GM18951 (cell line): Measurements from ENCODE around the gene ADAMTS13.

Source experiments
- POLR2A ChIP-seq: IDR thresholded peaks from 4 replicates; pipeline ENCODE4 v1.6.1; 2011; ENCODE audit warnings: mild to moderate bottlenecking; ENCODE audit not compliant: insufficient read length, insufficient read depth; ENCODE audit errors: extremely low read depth
- in situ Hi-C: fragments of 300-500 bp; cut with MboI; formaldehyde crosslinking; loops from one replicate; pipeline ENCODE4 v1.12.0; 2022; ENCODE audit warnings: low sequenced_read_pairs, mixed read lengths, inconsistent platforms; ENCODE audit not compliant: unreplicated experiment

ADAMTS13 gene

GRCh38 chr9:133458643-133459312 is 36.6 kb downstream of the ADAMTS13 start:
- in situ Hi-C loops, result no loop called here
- no peak for TF ChIP-seq POLR2A

GRCh38 chr9:133459476-133460404 is 37.6 kb downstream of the ADAMTS13 start, which contains the start of gene CACFD1:
CACFD1 (plus strand) TSS chr9:133459978; CDS start chr9:133460067, 89 bp downstream.
- TF ChIP-seq POLR2A, result peak; percentile 75
- in situ Hi-C loops, result no loop called here

- in situ Hi-C loops, result no loop called here
- TF ChIP-seq POLR2A, result peak; percentile 13
Measured at GRCh38 chr9:133460405-133461175, 38.4 kb downstream of the ADAMTS13 start.

GRCh38 chr9:133461975-133462374 is 39.8 kb downstream of the ADAMTS13 start:
- no peak for TF ChIP-seq POLR2A
- in situ Hi-C loops, result no loop called here

GRCh38 chr9:133463234-133463863 is 41.2 kb downstream of the ADAMTS13 start:
- in situ Hi-C loops, result no loop called here
- no peak for TF ChIP-seq POLR2A

- in situ Hi-C loops, result no loop called here
Measured at GRCh38 chr9:133463864-133464615, 41.9 kb downstream of the ADAMTS13 start.

GRCh38 chr9:133464638-133465037 is 42.5 kb downstream of the ADAMTS13 start:
- in situ Hi-C loops, result no loop called here
- TF ChIP-seq POLR2A, result no peak

More at GRCh38 chr9:133463864-133464615, 41.9 kb downstream of the ADAMTS13 start:
- no peak for TF ChIP-seq POLR2A

GRCh38 chr9:133465984-133466383 is 43.8 kb downstream of the ADAMTS13 start:
- in situ Hi-C loops, result no loop called here
- no peak for TF ChIP-seq POLR2A

- in situ Hi-C loops, result no loop called here
- TF ChIP-seq POLR2A, result no peak
Measured at GRCh38 chr9:133467101-133467500, 44.9 kb downstream of the ADAMTS13 start.

- no peak for TF ChIP-seq POLR2A
- in situ Hi-C loops, result no loop called here
Measured at GRCh38 chr9:133468374-133468773, 46.2 kb downstream of the ADAMTS13 start.

GRCh38 chr9:133468777-133469421 is 46.7 kb downstream of the ADAMTS13 start:
- in situ Hi-C loops, result no loop called here
- TF ChIP-seq POLR2A, result peak; percentile 18
